Transverse colon (tissue), 4 donors: ENCODE data around the gene THBS2. TPM values are rescaled to one million over a fixed set of nuclear protein-coding genes. Genes with fewer than 3 reads are reported as not detected.
A peak's percentile ranks its signal among the peaks of the same experiment; 100 is the strongest.

Source experiments
- DNase-seq: peaks from one replicate; pipeline ENCODE4 v3.0.0-alpha.2; 2019
- H3K27ac ChIP-seq, 4 donors: fragments of 200-600 bp; sonication (generic); 2 replicates each; pipeline ENCODE4 v1.5.1; 2016 to 2018; ENCODE audit warnings: inconsistent platforms in 4 of 4
- H3K27me3 ChIP-seq: fragments of 200-600 bp; sonication (generic); 2 replicates; pipeline ENCODE4 v1.5.1; 2017; ENCODE audit warnings: inconsistent platforms
- H3K36me3 ChIP-seq, 4 donors: fragments of 200-600 bp; sonication (generic); 2 replicates each; pipeline ENCODE4 v1.5.1; 2017 to 2019; ENCODE audit warnings: inconsistent platforms in 4 of 4
- H3K4me1 ChIP-seq, 4 donors: fragments of 200-600 bp; sonication (generic); 2 replicates each; pipeline ENCODE4 v1.5.1; 2017 to 2020; ENCODE audit warnings: inconsistent platforms in 4 of 4
- H3K4me3 ChIP-seq, 4 donors: fragments of 200-600 bp; sonication (generic); 1 replicate in 1 of 4; 2 replicates in 3 of 4; pipeline versions ENCODE4 v1.5.1 to v1.6.1; 2017 to 2019; ENCODE audit warnings: inconsistent platforms in 4 of 4
- H3K9me3 ChIP-seq, 2 donors: fragments of 200-600 bp; sonication (generic); 2 replicates each; pipeline ENCODE4 v1.5.1; 2017 to 2019; ENCODE audit warnings: inconsistent platforms in 2 of 2
- EP300 ChIP-seq: sonication (generic); formaldehyde crosslinking; IDR thresholded peaks from one replicate; pipeline ENCODE4 v1.6.1; 2017; ENCODE audit warnings: antibody characterized with exemption, low read depth
- POLR2A ChIP-seq: fragments of 450-650 bp; IDR thresholded peaks from one replicate; pipeline ENCODE4 v1.6.1; 2016; ENCODE audit warnings: antibody characterized with exemption, mild to moderate bottlenecking, moderate library complexity
- POLR2AphosphoS5 ChIP-seq, 3 donors: sonication (generic); formaldehyde crosslinking; IDR thresholded peaks; one replicate each; pipeline ENCODE4 v1.6.1; 2016; ENCODE audit warnings: antibody characterized with exemption in 3 of 3
- WGBS, 2 donors: methylation state at CpG; one replicate each; pipeline ENCODE4 v1.1.5; 2018; ENCODE audit warnings: low coverage in 1 of 2; 5-methylcytosine and 5-hydroxymethylcytosine counted together
- in situ Hi-C, 4 donors: fragments of 200-750 bp; cut with MboI; loops; one replicate each; pipeline versions ENCODE4 v1.15.0 to v1.15.1; 2017; ENCODE audit warnings: low sequenced_read_pairs in 3 of 4, low pct_ligation_motif_present in 1 of 4, low pct_unique_long_range_greater_than_20kb in 1 of 4
- intact Hi-C: fragments of 100-400 bp; cut with DNase I; formaldehyde crosslinking; loops from one replicate; pipeline ENCODE4 v1.15.1; 2023; ENCODE audit warnings: low total_unique reads
- total RNA-seq, 4 donors: library from RNA; depleted of rRNA; stranded (reverse); fragments of >200 nt; gene quantifications; one replicate each; pipeline ENCODE4 v1.1.0, GENCODE V29; 2016
- TF ChIP-seq, protein P1 (sequence below), 5 experiments: fragments of 200-600 bp in 3 of 5; fragments of 450-650 bp in 2 of 5; sonication (generic) in 3 of 5; IDR thresholded peaks; 1 replicate in 2 of 5; 2 replicates in 3 of 5; pipeline ENCODE4 v1.5.1; 2016 to 2017; ENCODE audit warnings: antibody characterized with exemption in 5 of 5, inconsistent platforms in 3 of 5, mild to moderate bottlenecking in 2 of 5, moderate library complexity in 1 of 5

The THBS2 gene
- total RNA-seq, 4 donors from 2014 or later = 11.5 to 25.5 (median 18.1) TPM

DNA sequence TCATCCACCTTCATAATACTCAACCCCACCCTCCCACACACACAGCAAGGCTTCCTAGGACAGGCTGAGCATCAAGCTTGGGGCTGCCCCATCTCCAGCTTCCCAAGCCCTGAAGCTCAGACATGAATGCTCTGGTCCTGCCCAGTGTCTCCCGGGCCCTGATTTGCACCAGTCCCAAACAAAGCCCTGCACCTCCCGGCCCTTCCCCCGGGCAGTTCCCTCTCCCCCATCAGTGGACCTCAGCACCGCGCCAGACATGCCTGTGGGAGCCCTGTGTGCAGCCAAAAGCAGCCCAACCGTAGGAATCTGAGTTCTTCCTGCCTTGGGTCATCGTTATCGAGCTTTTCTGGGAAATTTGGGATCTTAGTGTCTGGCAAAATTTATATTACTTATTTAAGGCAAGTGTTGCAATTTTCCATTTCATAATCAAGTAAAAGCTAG, 63.5 kb downstream of the THBS2 start:
- Histone ChIP-seq H3K36me3 (no peaks in the 10 kb centered on the region), H3K27ac (peak overlapping the region in 3 of 4 donors; percentile 7 to 51 (median 44)), H3K27me3 (no peaks in the 10 kb centered on the region), H3K4me3 (no peak overlapping the region), H3K9me3 (no peaks in the 10 kb centered on the region), H3K4me1 (no peaks in the 10 kb centered on the region)
- peak; percentile 27 for DNase-seq
- intact Hi-C loops (no loop called here), in situ Hi-C loops (no loop called here)
- WGBS, 2 donors = 58 to 80% methylated on average over 2 to 8 of the region's 8 CpGs
- TF ChIP-seq, protein P1, sequence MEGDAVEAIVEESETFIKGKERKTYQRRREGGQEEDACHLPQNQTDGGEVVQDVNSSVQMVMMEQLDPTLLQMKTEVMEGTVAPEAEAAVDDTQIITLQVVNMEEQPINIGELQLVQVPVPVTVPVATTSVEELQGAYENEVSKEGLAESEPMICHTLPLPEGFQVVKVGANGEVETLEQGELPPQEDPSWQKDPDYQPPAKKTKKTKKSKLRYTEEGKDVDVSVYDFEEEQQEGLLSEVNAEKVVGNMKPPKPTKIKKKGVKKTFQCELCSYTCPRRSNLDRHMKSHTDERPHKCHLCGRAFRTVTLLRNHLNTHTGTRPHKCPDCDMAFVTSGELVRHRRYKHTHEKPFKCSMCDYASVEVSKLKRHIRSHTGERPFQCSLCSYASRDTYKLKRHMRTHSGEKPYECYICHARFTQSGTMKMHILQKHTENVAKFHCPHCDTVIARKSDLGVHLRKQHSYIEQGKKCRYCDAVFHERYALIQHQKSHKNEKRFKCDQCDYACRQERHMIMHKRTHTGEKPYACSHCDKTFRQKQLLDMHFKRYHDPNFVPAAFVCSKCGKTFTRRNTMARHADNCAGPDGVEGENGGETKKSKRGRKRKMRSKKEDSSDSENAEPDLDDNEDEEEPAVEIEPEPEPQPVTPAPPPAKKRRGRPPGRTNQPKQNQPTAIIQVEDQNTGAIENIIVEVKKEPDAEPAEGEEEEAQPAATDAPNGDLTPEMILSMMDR (IDR thresholded peaks at IDR 0.05) = no peak
- peak in 2 of 3 donors; percentile 45 to 50 for TF ChIP-seq POLR2AphosphoS5 (IDR thresholded peaks at IDR 0.05)

DNA sequence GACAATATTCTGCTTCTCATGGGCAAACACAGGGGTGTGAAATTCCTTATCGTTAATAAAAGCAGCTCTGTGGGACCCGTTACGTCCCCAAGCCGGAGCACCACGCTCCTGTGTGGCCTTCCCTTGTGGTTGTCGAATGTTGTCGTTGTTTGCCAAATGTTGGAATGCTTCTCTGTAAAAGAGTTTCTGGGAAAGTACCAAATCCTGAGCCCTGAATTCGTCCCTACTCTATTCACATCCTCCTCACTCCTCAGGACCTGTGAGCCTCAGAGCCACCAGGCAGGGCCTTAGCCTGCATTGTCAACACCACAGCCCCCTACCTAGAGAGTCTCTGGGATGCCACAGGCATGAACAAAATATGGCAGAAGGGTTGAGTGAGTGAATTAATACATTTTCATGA, 64.0 kb downstream of the THBS2 start:
- no peaks in the 10 kb centered on the region for H3K36me3 ChIP-seq
- no peaks in the 10 kb centered on the region for H3K9me3 ChIP-seq
- intact Hi-C loops (no loop called here), in situ Hi-C loops (no loop called here)
- H3K27ac ChIP-seq = peak overlapping the region in 3 of 4 donors; percentile 7 to 51 (median 44)
- no peaks in the 10 kb centered on the region for H3K27me3 ChIP-seq
- H3K4me1 ChIP-seq = no peaks in the 10 kb centered on the region
- WGBS, 2 donors = 62 to 87% methylated on average over 7 to 8 of the region's 8 CpGs
- DNase-seq = no peak
- TF ChIP-seq, protein P1 (IDR thresholded peaks at IDR 0.05) = no peak
- TF ChIP-seq EP300 = no peak
- TF ChIP-seq POLR2A = no peak
- no peak for TF ChIP-seq POLR2AphosphoS5 (IDR thresholded peaks at IDR 0.05)
- H3K4me3 ChIP-seq = no peak overlapping the region

DNA sequence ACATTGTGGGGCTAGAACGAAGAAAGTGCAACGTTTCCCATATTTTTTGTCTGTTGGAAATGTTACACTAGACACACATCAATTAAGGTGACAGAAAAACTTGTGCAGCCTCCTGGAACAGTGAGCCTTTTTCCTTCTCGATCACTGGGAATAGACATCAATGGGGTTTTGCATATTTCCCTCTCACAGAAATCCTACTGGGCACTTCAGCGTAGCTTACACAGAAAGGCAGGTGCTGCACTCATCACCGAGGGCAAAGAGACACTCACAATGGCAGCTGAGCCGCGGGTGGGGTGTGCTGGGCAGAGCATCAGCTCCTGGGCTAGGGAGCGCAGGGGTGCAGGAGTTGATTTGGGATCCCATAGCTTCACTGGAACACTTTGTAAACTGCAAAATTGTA, 64.5 kb downstream of the THBS2 start:
- H3K36me3 ChIP-seq = no peaks in the 10 kb centered on the region
- H3K4me1 ChIP-seq = no peaks in the 10 kb centered on the region
- no peak overlapping the region for H3K4me3 ChIP-seq
- 74 to 77% methylated on average over 5 to 8 of the region's 8 CpGs for WGBS, 2 donors
- peak overlapping the region in 1 of 4 donors; percentile 51 for H3K27ac ChIP-seq
- H3K9me3 ChIP-seq = no peaks in the 10 kb centered on the region
- TF ChIP-seq POLR2A (no peak), POLR2AphosphoS5 (IDR thresholded peaks at IDR 0.05) (no peak), EP300 (no peak)
- in situ Hi-C loops = no loop called here
- intact Hi-C loops = no loop called here
- no peaks in the 10 kb centered on the region for H3K27me3 ChIP-seq
- no peak for DNase-seq

DNA sequence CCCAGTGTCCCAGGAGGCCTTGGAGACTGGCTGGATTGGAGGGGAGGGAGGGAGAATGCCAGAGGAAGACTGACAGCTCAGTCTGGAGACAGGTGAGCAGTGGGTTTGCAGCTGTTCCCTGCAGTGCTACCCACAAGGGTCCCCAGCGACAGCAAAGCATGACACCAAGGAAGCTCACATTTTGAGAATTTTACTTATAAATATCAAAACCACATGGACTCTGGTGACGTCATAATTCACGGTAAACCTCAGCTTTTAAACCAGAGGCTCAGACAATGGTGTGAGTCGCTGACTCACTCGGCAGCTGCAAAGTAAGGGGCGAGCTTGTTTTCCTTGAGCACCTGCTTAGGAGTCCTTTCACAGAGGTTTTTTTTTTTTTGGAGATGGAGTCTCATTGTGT, 65.2 kb downstream of the THBS2 start:
- Histone ChIP-seq H3K9me3 (no peaks in the 10 kb centered on the region), H3K27ac (no peak overlapping the region), H3K4me3 (no peak overlapping the region), H3K36me3 (no peaks in the 10 kb centered on the region), H3K4me1 (no peaks in the 10 kb centered on the region), H3K27me3 (no peaks in the 10 kb centered on the region)
- TF ChIP-seq POLR2A (no peak), POLR2AphosphoS5 (IDR thresholded peaks at IDR 0.05) (no peak), EP300 (no peak)
- TF ChIP-seq, protein P1 (IDR thresholded peaks at IDR 0.05) = no peak
- 67% methylated on average over 6 of the region's 6 CpGs; no CpG with 5 or more reads in 1 of the 2 donors for WGBS, 2 donors
- in situ Hi-C loops (no loop called here), intact Hi-C loops (no loop called here)
- DNase-seq = no peak

DNA sequence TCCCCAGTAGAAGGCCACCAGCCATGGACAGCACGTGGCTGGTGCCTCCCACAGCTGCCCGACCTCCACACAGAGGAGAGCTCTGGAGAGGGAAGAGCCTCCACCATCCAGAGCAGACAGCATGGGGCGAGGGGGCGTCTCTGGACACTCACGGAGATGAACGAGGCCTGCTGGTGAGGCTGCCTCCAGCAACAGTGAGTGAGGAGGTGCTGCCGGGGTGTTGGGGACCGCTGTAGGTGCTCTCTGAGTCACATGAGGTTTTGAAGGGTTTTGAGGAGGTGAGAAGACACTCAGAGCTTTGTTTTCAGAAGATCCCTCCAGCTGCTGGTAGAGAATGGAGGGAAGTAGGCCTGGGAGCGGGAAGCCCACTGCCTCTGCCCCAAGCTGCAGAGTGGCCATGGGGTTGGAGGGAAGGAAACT, 65.6 kb downstream of the THBS2 start:
- intact Hi-C loops = no loop called here
- in situ Hi-C loops = no loop called here
- no peak overlapping the region for H3K4me3 ChIP-seq
- H3K27me3 ChIP-seq = no peaks in the 10 kb centered on the region
- H3K9me3 ChIP-seq = no peaks in the 10 kb centered on the region
- DNase-seq = no peak
- TF ChIP-seq, protein P1 (IDR thresholded peaks at IDR 0.05) = no peak
- no peak for TF ChIP-seq POLR2A
- TF ChIP-seq POLR2AphosphoS5 (IDR thresholded peaks at IDR 0.05) = no peak
- no peak for TF ChIP-seq EP300
- 55 to 67% methylated on average over 1 to 9 of the region's 9 CpGs for WGBS, 2 donors
- no peaks in the 10 kb centered on the region for H3K4me1 ChIP-seq
- no peaks in the 10 kb centered on the region for H3K36me3 ChIP-seq
- peak overlapping the region in 1 of 4 donors; percentile 2 for H3K27ac ChIP-seq
